ENCODE data around the gene MRM1.

MRM1 gene

GRCh38 chr17:36583787-36584186 is 17.6 kb upstream of the MRM1 start:
- DNase-seq (ENCODE audit: low read depth): no peak
- no peak for TF ChIP-seq CTCF (IDR thresholded peaks at IDR 0.05; ENCODE audit: control insufficient read depth, extremely low read depth, insufficient read depth)
- H3K4me3 ChIP-seq (ENCODE audit: low read depth, low read length): no peak overlapping the region

GRCh38 chr17:36586138-36586537 is 15.2 kb upstream of the MRM1 start:
- no peak overlapping the region for H3K4me3 ChIP-seq (ENCODE audit: low read depth, low read length)
- no peak for DNase-seq (ENCODE audit: low read depth)
- no peak for TF ChIP-seq CTCF (IDR thresholded peaks at IDR 0.05; ENCODE audit: control insufficient read depth, extremely low read depth, insufficient read depth)

GRCh38 chr17:36590082-36590481 is 11.3 kb upstream of the MRM1 start:
- DNase-seq (ENCODE audit: low read depth): no peak
- no peak overlapping the region for H3K4me3 ChIP-seq (ENCODE audit: low read depth, low read length)
- no peak for TF ChIP-seq CTCF (IDR thresholded peaks at IDR 0.05; ENCODE audit: control insufficient read depth, extremely low read depth, insufficient read depth)

- DNase-seq (ENCODE audit: low read depth): no peak
- TF ChIP-seq CTCF (IDR thresholded peaks at IDR 0.05; ENCODE audit: control insufficient read depth, extremely low read depth, insufficient read depth): 0 out of 2 replicates have a peak, but pooled peaks have one; percentile 21
- peak within 1 kb of the TSS; percentile 62 for H3K4me3 ChIP-seq (ENCODE audit: low read depth, low read length)
Observed at GRCh38 chr17:36591434-36592315, 9.7 kb upstream of the MRM1 start, which contains the start of gene DHRS11. Gene DHRS11 (plus strand): TSS chr17:36591879. CDS start chr17:36592010, 131 bp downstream.

- no peak for DNase-seq (ENCODE audit: low read depth)
- peak overlapping the region; percentile 62 for H3K4me3 ChIP-seq (ENCODE audit: low read depth, low read length)
- no peak for TF ChIP-seq CTCF (IDR thresholded peaks at IDR 0.05; ENCODE audit: control insufficient read depth, extremely low read depth, insufficient read depth)
Observed at GRCh38 chr17:36592316-36592715, 9.1 kb upstream of the MRM1 start.

GRCh38 chr17:36592716-36593321 is 8.6 kb upstream of the MRM1 start:
- peak overlapping the region; percentile 62 for H3K4me3 ChIP-seq (ENCODE audit: low read depth, low read length)
- no peak for TF ChIP-seq CTCF (IDR thresholded peaks at IDR 0.05; ENCODE audit: control insufficient read depth, extremely low read depth, insufficient read depth)
- DNase-seq (ENCODE audit: low read depth): no peak

All from LNCaP clone FGC (cell line).